SH-SY5Y (cell line): ENCODE results near the gene NAT14.

Source experiments
- GATA2 ChIP-seq: IDR thresholded peaks from 2 replicates; pipeline ENCODE4 v1.6.1; 2011; ENCODE audit warnings: mild to moderate bottlenecking, low read depth, low read length
- GATA3 ChIP-seq: IDR thresholded peaks from 2 replicates; pipeline ENCODE4 v1.6.1; 2011; ENCODE audit warnings: low read depth, mild to moderate bottlenecking, low read length, moderate library complexity

DNA sequence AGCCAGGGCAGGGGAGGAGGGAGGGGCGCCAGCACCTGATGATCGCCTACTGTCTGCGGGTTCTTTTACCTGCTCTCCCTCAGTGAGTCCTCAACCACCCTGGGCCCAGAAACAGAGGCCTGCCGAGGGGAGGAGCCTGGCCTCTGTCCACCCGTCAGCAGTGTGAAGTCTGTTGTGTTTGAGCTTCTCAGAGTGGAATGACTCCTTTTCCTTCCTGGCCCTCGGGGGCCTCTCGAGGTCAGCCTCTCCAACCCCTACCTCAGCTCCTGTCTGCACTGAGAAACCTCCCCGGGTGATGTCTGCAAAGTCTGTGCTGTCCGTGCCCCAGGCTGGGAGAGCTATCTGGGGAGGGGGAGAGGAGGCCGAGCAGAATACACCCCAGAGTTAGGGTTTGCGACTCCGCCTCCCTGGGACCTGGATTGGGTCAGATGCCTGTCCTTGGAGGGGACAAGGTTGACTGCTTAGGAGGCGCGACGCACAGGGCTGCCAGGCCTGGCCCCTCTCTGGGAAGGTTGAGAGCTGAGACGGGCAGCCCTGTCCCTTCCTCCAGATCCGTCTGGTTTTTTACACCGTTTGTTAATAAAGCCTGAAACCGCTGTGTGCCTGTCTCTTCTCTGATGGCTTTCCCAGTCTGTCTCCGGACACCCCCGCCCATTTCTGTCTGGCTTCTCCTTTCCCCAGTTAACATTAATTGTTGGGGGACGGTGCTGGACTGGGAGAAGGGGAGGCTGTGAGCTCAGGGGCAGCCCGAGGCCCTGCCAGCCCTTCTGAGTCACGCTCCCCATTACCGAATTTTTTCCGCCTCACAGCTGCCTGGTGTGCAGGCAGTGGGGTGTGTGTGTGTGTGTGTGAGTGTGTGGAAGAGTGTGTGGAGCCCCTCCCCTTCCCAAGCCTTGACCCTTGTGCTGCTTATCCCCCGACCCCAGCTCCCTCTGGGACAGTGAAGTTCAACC is 2.3 kb downstream of the NAT14 start:
- TF ChIP-seq GATA2 (no peak), GATA3 (no peak)
